ENCODE data around the gene MVD. TPM values are rescaled to one million over a fixed set of nuclear protein-coding genes. Genes with fewer than 3 reads are reported as not detected.

Gene MVD
- total RNA-seq, 1 experiment from 2014 or later: 60.3 TPM

DNA sequence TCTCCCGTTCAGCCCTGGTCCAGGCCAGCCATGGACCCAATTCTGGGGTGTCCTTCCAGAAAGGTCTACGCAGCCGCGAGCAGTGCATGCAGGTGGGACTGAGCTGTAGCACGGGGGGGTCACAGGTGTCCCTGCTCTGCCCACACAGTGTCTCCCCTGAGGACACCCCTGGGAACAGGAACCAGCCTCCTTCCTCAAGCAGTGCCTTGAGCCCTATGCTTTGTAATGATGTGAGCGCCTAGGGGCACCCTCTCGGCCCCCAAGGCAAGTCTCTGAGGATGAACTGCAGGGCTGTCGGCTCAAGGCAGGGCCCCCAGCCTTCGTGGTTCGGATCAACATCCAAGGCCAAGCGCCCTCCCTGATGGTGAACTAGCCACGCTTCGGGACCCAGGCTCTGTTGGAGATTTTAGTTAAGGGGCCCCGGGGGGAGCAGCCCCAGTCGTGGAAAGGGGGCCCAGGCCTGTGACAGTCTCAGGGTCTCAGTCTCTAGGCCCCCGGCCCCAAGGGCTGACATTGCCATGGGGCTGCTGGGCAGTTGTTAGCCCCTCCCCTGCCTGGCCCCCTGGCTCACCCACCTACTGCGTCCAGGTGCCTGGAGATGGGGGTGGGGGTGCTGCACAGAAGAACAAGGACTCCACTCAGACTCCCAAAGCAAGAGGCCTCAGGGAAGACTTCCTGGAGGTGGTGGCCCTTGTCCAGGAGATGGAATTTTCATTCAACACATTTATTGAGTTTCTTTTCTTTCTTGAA is 22.2 kb downstream of the MVD start:
- no peak for DNase-seq (ENCODE audit: low read depth)

- DNase-seq (ENCODE audit: low read depth): no peak
Measured at GRCh38 chr16:88640039-88640495, 22.8 kb downstream of the MVD start.

DNA sequence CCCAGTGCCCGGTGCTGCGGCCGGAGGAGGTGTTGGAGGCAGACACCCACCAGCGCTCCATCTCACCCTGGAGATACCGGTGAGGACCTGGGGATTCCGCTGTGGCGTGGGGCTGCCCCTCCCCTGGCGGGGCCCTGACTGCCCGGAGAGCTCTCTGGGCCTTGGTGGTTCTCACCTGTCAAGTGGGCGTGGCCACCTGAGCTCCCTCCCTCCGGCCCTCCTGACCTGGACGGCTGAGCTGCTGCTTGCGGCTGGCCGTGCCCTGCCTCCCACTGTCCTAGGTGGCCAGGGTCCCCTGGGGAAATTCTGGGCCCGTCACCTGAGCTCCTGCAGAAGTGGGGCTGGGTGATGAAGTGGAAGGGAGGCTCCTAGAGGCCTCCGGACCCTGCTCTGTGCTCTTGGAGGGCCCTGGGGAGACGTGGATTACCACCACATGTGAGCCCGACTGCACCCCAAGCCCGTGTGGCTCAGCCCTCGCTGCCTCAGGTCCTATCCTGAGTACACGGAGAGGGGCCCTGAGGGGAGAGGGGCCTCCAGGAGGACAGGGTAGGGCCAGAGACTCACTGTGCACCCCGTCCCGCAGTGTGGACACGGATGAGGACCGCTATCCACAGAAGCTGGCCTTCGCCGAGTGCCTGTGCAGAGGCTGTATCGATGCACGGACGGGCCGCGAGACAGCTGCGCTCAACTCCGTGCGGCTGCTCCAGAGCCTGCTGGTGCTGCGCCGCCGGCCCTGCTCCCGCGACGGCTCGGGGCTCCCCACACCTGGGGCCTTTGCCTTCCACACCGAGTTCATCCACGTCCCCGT is 23.5 kb downstream of the MVD start:
- DNase-seq (ENCODE audit: low read depth): no peak

DNA sequence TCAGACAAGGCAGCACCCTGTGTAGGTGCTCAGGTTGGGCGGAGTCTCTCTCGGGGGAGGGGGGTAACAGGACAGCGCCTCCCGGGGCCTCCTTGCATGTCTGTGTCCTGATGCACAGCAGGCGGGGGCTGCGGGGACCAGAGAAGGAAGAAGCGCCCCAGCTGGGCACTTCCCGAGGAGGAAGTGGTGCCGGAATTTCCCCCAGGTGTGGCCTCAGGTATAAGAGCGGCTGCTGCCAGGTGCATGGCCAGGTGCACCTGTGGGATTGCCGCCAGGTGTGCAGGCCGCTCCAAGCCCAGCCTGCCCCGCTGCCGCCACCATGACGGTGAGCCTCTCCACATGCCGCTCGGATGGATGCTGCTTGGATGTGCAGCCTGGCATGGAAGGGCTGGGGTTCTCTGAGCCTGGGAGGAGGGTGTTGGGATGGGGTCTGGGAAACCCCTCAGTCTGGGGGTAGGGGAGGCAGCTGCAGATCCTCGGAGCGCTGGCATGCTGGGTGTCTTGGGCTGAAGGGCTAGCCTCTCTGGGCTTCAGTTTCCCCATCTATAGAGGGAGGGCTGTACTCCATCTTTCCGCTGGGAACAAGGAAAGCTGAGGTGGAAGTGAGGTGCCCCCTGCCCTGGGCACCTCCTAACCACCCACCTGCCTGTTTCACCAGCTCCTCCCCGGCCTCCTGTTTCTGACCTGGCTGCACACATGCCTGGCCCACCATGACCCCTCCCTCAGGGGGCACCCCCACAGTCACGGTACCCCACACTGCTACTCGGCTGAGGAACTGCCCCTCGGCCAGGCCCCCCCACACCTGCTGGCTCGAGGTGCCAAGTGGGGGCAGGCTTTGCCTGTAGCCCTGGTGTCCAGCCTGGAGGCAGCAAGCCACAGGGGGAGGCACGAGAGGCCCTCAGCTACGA is 24.3 kb downstream of the MVD start, which contains the start of gene IL17C:
IL17C (plus strand) TSS at position 250 of the 908 bp plus-strand sequence; CDS start at position 320, 70 bp downstream.
- DNase-seq (ENCODE audit: low read depth): no peak

DNA sequence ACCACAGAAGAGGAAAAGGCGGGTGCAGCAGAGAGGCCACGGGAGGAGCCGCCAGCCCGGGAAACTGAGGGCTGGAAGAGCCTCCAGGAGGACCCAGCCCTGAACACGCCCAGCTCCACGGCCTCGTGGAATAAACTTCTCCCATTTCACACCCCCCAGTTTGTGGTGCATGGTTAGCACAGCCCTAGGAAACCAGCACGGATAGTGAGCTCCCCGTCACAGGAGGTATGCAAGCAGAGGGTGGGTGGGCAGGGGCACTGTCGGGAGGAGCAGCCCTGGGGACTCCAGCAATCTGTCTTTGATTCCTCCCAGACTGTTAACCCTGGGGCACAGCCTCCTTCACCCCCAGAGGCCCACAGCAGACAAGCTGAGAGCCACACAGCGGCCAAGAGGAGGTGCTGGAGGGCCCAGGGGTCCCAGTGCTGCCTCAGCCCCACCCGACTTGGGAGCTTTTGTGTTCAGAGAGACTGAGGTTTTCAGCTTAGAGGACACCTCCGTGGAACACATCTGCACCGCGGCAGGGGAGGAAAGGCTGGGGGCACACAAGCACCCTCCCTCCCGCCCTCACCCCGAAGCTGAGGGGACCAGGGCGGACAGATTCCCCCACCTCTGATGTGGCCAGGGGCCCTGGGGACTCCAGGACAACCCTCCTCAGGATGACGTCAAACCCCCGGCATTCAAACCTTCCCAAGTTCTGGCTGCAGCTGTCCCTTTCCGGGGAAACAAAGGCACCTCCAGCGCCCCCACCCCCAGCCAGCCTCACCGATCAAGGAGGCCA is 26.2 kb downstream of the MVD start:
- no peak for DNase-seq (ENCODE audit: low read depth)

- DNase-seq (ENCODE audit: low read depth): no peak
Measured at GRCh38 chr16:88635671-88636319, 27.1 kb downstream of the MVD start.

DNA sequence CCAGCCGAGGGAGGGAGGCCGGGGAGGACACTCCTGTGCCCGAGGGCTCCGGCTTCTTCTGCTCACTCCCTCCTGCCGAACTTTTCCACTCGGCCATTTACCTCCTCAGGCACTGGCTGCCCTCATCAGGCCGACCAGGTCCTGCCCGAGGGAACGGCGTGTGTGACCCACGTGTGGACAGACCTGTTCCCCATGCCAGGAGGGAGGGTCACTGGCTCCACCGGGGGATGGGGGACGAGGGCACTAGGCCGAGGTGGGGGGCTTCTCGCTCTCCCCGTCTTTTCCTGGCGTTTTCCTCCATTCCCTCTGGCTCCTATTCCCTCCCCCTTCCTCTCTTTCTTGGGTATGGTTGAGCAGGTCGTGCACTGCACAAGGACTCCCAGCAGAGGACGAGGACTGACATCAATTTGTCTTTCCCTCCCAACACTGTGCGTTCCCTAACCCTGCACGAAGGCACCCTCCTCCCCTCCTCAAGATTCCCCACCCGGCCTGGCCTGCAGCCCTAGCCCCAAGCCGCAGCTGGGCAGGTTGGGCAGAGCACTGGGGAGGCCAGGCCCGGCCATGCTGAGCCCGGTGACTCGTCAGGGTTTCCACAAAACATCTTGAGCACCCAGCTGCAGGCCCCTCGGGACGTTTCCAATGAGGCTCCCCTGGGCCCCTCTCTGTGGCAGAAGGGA is 27.8 kb downstream of the MVD start:
- no peak for DNase-seq (ENCODE audit: low read depth)

DNA sequence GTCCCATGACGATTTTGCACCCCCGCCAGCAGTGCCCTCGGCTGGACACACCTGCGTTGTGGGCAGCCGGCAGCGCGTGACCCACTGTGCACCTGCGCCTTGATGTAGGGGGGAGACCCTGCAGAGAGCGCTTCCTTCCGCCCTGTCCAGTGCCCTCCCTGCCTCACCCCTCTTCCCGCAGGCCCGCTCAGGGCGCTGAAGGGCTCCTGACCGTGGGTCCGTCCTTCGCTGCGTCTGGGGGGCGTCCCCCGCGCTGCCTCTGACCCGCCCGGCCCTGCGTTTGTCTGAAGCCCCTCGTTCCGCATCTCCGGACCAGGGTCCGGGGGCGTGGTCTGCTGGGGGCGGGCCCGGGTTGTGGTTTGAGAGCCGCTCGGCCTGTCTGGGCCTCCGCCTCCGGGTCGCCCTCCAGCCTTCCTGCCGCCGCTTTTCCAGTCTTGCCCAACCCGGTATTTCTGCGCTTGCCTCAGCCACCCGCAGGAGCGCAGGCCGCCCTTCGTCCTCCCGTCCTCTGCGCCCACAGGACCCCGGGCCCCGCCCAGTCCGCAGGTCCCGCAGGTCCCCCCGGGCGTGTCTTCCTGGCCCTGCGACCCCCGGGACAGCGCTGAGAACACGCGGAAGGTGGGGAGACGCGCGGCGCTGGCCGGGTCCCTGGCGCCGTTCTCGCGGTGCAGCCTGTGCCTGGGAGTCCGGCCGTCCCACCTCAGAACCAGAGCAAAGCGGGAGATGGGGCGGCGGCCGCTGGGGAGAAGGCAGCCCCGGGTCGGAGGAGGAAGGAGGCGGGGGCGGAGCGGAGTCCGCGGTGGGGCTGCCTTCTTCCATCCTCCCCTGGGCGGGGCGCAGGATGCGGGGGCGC is 28.5 kb downstream of the MVD start:
- no peak for DNase-seq (ENCODE audit: low read depth)

- no peak for DNase-seq (ENCODE audit: low read depth)
Measured at GRCh38 chr16:88633684-88634140, 29.2 kb downstream of the MVD start.

GRCh38 chr16:88632587-88632930 is 30.3 kb downstream of the MVD start:
- DNase-seq (ENCODE audit: low read depth): no peak

DNA sequence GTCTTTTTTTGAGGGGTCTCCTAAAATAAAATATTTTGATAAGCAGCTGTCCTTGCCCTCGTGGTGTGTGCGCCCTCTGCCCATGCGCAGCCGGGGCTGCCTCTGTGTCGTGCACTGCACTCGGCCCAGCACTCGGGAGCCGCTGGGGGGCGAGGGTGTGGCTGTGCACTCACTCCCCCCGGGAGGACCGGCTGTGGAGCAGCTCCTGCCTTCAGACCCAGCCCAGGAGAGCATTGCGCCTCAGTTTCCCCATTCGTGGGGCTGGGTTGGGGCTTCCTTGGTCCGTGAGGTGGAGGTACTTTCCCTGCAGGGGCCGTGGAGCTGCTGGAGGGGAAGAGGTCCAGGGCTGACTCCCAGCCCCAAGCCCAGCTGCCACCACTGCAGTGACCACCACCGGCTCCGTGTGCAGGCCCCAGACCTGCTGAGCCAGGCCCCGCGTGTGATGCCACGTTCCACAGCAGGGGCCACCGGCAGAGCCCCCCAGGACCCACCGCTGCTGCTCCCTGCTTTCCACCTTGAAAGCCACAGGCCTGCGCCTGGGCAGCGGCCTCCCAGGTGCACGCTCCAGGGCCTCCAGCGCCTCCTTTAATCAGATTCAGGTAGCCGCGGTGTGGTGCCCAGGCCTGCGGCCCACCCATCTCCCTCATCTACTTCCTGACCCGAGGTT is 30.8 kb downstream of the MVD start:
- no peak for DNase-seq (ENCODE audit: low read depth)

- DNase-seq (ENCODE audit: low read depth): no peak
Measured at GRCh38 chr16:88631384-88631783, 31.5 kb downstream of the MVD start.

DNA sequence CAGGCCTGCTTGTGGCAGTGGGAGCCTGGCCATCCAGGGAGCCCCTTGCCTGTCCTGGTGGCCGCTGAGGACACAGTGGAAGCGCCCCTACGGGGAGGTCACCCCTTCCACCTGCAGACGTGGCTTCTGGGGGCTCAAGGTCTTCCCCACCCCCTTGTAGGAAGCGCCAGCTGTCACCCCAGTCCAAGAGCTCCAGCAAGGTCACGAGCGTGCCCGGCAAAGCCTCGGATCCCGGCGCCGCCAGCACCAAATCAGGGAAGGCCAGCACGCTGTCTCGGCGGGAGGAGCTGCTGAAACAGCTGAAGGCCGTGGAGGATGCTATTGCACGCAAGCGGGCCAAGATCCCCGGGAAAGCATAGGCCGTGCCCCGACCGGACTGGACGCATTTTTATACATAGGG is 31.9 kb downstream of the MVD start:
- no peak for DNase-seq (ENCODE audit: low read depth)

- DNase-seq (ENCODE audit: low read depth): no peak
Measured at GRCh38 chr16:88630433-88630832, 32.5 kb downstream of the MVD start.

DNA sequence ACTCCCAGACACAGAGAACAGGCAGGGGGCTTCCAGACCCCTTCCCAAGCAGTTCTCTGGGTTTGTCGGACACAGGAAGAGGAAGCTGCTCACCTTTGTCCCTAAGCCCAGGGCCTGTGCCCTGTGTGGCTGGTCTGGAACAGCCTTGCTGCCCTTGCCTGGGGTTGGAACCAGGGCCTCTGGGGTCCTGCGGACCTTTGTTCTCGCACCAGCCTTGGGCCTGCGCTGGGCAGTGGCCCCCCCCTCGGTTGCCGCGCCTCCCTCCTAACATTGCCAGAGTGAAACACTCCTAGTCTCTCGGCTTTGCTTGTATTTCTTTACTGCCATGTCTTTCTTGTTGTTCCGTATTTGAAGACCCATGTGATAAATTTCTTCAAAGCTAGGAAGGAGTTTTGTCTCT is 33.1 kb downstream of the MVD start:
- no peak for DNase-seq (ENCODE audit: low read depth)

- peak; percentile 37 for DNase-seq (ENCODE audit: low read depth)
Measured at GRCh38 chr16:88628512-88628974, 34.3 kb downstream of the MVD start.

- no peak for DNase-seq (ENCODE audit: low read depth)
Measured at GRCh38 chr16:88627531-88628411, 35.1 kb downstream of the MVD start.
